Neural cell (in vitro differentiated cells): ENCODE data around the gene TMEM139.

ENCODE experiments used
- CTCF ChIP-seq: fragments of 450-650 bp; IDR thresholded peaks from 2 replicates; pipeline ENCODE4 v1.5.1; 2014; ENCODE audit warnings: antibody characterized with exemption, mild to moderate bottlenecking, moderate library complexity; ENCODE audit not compliant: poor library complexity, severe bottlenecking
- POLR2AphosphoS5 ChIP-seq: IDR thresholded peaks from 2 replicates; pipeline ENCODE4 v1.6.1; 2012
- TAF1 ChIP-seq: IDR thresholded peaks from 2 replicates; pipeline ENCODE4 v1.6.1; 2012; ENCODE audit warnings: low read depth

GRCh38 chr7:143250822-143251221 is 33.9 kb upstream of the TMEM139 start:
- TF ChIP-seq CTCF (no peak), TAF1 (no peak), POLR2AphosphoS5 (no peak)
